HEK293 (cell line): ENCODE measurements around the gene HUWE1.

Experiments used
- CTCF ChIP-seq: fragments of 450-650 bp; formaldehyde crosslinking; IDR thresholded peaks from 2 replicates; pipeline ENCODE4 v1.5.1; 2016; ENCODE audit warnings: missing biosample characterization, missing genetic modification characterization
- GFI1B ChIP-seq: fragments of 450-650 bp; formaldehyde crosslinking; IDR thresholded peaks from 2 replicates; pipeline ENCODE4 v1.5.1; 2016; ENCODE audit warnings: missing biosample characterization, missing genetic modification characterization
- HOXA7 ChIP-seq: sonication (generic); formaldehyde crosslinking; IDR thresholded peaks from 2 replicates; pipeline ENCODE4 v1.8.1; 2022; ENCODE audit warnings: missing genetic modification reagents, borderline replicate concordance
- SETDB1 ChIP-seq: IDR thresholded peaks from one replicate; pipeline ENCODE4 v1.6.1; 2017; ENCODE audit warnings: mild to moderate bottlenecking, low read length, moderate library complexity, mixed read lengths; ENCODE audit not compliant: insufficient read length
- SP2 ChIP-seq: fragments of 450-650 bp; formaldehyde crosslinking; IDR thresholded peaks from 2 replicates; pipeline ENCODE4 v1.5.1; 2016; ENCODE audit warnings: missing biosample characterization, missing genetic modification characterization
- TCF7L2 ChIP-seq: IDR thresholded peaks from 2 replicates; pipeline ENCODE4 v1.6.1; 2011; ENCODE audit warnings: low read depth, mild to moderate bottlenecking, inconsistent platforms, low read length, moderate library complexity, borderline replicate concordance
- ZBTB49 ChIP-seq: fragments of 450-650 bp; formaldehyde crosslinking; IDR thresholded peaks from 2 replicates; pipeline ENCODE4 v1.5.1; 2016; ENCODE audit warnings: missing biosample characterization, missing genetic modification characterization, low read depth
- ZBTB8A ChIP-seq: fragments of 450-650 bp; formaldehyde crosslinking; IDR thresholded peaks from 2 replicates; pipeline ENCODE4 v1.5.1; 2016; ENCODE audit warnings: missing biosample characterization, missing genetic modification characterization
- ZNF404 ChIP-seq: fragments of 450-650 bp; formaldehyde crosslinking; IDR thresholded peaks from 2 replicates; pipeline ENCODE4 v1.5.1; 2017; ENCODE audit warnings: missing biosample characterization, missing genetic modification characterization
- ZNF473 ChIP-seq: fragments of 450-650 bp; formaldehyde crosslinking; IDR thresholded peaks from 2 replicates; pipeline ENCODE4 v1.5.1; 2017; ENCODE audit warnings: missing biosample characterization, missing genetic modification characterization
- ZNF501 ChIP-seq: fragments of 450-650 bp; formaldehyde crosslinking; IDR thresholded peaks from 2 replicates; pipeline ENCODE4 v1.5.1; 2016; ENCODE audit warnings: missing biosample characterization, missing genetic modification characterization
- ZNF624 ChIP-seq: fragments of 450-650 bp; formaldehyde crosslinking; IDR thresholded peaks from 2 replicates; pipeline ENCODE4 v1.5.1; 2017; ENCODE audit warnings: missing biosample characterization, missing genetic modification characterization
- ZNF704 ChIP-seq: fragments of 450-650 bp; formaldehyde crosslinking; IDR thresholded peaks from 2 replicates; pipeline ENCODE4 v1.5.1; 2016; ENCODE audit warnings: missing biosample characterization, missing genetic modification characterization
- ZNF785 ChIP-seq: fragments of 450-650 bp; formaldehyde crosslinking; IDR thresholded peaks from 2 replicates; pipeline ENCODE4 v1.5.1; 2016; ENCODE audit warnings: missing biosample characterization, missing genetic modification characterization

- no peak for TF ChIP-seq CTCF
- no peak for TF ChIP-seq ZNF785
- no peak for TF ChIP-seq SETDB1
- TF ChIP-seq SP2 (tag by site-specific recombination): no peak
- no peak for TF ChIP-seq GFI1B (tag by site-specific recombination)
- no peak for TF ChIP-seq ZBTB8A (tag by site-specific recombination)
- TF ChIP-seq HOXA7 (CRISPR knock-in tag): no peak
- TF ChIP-seq TCF7L2: no peak
- TF ChIP-seq ZNF704 (tag by site-specific recombination): no peak
- TF ChIP-seq ZBTB49 (tag by site-specific recombination): no peak
- no peak for TF ChIP-seq ZNF624 (tag by site-specific recombination)
- no peak for TF ChIP-seq ZNF473 (tag by site-specific recombination)
- TF ChIP-seq ZNF404 (tag by site-specific recombination): no peak
- no peak for TF ChIP-seq ZNF501 (tag by site-specific recombination)
Measured at GRCh38 chrX:53580742-53581504, 105.6 kb downstream of the HUWE1 start.
